ENCODE data around the gene EGF.

GRCh38 chr4:109962401-109962800 lies 49.7 kb downstream of the EGF start:
- no peak for TF ChIP-seq GABPA (IDR thresholded peaks at IDR 0.05; ENCODE audit: low read depth)
- TF ChIP-seq, protein P1, sequence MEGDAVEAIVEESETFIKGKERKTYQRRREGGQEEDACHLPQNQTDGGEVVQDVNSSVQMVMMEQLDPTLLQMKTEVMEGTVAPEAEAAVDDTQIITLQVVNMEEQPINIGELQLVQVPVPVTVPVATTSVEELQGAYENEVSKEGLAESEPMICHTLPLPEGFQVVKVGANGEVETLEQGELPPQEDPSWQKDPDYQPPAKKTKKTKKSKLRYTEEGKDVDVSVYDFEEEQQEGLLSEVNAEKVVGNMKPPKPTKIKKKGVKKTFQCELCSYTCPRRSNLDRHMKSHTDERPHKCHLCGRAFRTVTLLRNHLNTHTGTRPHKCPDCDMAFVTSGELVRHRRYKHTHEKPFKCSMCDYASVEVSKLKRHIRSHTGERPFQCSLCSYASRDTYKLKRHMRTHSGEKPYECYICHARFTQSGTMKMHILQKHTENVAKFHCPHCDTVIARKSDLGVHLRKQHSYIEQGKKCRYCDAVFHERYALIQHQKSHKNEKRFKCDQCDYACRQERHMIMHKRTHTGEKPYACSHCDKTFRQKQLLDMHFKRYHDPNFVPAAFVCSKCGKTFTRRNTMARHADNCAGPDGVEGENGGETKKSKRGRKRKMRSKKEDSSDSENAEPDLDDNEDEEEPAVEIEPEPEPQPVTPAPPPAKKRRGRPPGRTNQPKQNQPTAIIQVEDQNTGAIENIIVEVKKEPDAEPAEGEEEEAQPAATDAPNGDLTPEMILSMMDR (IDR thresholded peaks at IDR 0.05; ENCODE audit: insufficient read depth, low read length) = no peak
- TF ChIP-seq POLR2AphosphoS5 (IDR thresholded peaks at IDR 0.05; ENCODE audit: low read depth) = no peak
- TF ChIP-seq, protein P2, sequence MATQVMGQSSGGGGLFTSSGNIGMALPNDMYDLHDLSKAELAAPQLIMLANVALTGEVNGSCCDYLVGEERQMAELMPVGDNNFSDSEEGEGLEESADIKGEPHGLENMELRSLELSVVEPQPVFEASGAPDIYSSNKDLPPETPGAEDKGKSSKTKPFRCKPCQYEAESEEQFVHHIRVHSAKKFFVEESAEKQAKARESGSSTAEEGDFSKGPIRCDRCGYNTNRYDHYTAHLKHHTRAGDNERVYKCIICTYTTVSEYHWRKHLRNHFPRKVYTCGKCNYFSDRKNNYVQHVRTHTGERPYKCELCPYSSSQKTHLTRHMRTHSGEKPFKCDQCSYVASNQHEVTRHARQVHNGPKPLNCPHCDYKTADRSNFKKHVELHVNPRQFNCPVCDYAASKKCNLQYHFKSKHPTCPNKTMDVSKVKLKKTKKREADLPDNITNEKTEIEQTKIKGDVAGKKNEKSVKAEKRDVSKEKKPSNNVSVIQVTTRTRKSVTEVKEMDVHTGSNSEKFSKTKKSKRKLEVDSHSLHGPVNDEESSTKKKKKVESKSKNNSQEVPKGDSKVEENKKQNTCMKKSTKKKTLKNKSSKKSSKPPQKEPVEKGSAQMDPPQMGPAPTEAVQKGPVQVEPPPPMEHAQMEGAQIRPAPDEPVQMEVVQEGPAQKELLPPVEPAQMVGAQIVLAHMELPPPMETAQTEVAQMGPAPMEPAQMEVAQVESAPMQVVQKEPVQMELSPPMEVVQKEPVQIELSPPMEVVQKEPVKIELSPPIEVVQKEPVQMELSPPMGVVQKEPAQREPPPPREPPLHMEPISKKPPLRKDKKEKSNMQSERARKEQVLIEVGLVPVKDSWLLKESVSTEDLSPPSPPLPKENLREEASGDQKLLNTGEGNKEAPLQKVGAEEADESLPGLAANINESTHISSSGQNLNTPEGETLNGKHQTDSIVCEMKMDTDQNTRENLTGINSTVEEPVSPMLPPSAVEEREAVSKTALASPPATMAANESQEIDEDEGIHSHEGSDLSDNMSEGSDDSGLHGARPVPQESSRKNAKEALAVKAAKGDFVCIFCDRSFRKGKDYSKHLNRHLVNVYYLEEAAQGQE (IDR thresholded peaks at IDR 0.05; ENCODE audit: insufficient replicate concordance, low read depth) = no peak

Data from HL-60 (cell line).